ENCODE data around the gene MPST. TPM values are rescaled to one million over a fixed set of nuclear protein-coding genes. Genes with fewer than 3 reads are reported as not detected.

MPST gene
- total and polyA plus RNA-seq, 2 donors from 2014 or later, result 44.4 to 167 TPM

DNA sequence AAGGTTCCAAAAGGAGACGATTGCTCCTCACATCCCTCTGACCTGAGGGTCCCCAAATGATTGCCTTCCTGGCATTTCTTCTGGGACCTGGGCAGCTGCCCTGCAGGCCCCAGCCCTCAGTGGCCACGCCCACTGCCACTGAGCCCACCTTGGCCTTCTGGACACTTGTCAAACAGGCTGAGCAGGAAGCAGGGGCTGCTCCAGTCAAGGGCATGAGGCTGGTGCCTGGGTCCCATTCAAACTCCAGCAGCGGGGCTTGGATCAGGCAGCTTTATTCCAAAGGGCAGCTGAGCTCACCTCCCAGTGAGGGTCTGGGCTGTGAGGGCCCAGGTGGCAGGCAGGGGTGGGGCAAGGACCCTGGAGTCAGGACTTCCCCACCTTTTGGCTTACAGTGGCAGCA lies 45.6 kb downstream of the MPST start:
- Histone ChIP-seq H3K4me3 (ENCODE audit: low read length in 3 of 3) (no peak overlapping the region), H3K27me3 (ENCODE audit: control insufficient read depth, insufficient read depth, low read length) (peaks cover 3% of the 10 kb centered on the region), H3K9ac (ENCODE audit: low read length in 3 of 3) (no peak overlapping the region), H3K9me3 (ENCODE audit: control insufficient read depth in 2 of 3, insufficient read depth in 1 of 3, low read length in 3 of 3) (no peaks in the 10 kb centered on the region), H3K4me1 (ENCODE audit: control insufficient read depth in 2 of 3, insufficient read depth in 2 of 3, low read depth in 1 of 3, low read length in 3 of 3) (no peaks in the 10 kb centered on the region), H3K27ac (ENCODE audit: low read depth in 2 of 2, low read length in 2 of 2) (no peak overlapping the region), H3K36me3 (ENCODE audit: control insufficient read depth in 2 of 3, insufficient read depth in 3 of 3, low read length in 3 of 3) (no peaks in the 10 kb centered on the region)
- intact Hi-C loops (cut with DNase I), result no loop called here
- TF ChIP-seq, protein P1, sequence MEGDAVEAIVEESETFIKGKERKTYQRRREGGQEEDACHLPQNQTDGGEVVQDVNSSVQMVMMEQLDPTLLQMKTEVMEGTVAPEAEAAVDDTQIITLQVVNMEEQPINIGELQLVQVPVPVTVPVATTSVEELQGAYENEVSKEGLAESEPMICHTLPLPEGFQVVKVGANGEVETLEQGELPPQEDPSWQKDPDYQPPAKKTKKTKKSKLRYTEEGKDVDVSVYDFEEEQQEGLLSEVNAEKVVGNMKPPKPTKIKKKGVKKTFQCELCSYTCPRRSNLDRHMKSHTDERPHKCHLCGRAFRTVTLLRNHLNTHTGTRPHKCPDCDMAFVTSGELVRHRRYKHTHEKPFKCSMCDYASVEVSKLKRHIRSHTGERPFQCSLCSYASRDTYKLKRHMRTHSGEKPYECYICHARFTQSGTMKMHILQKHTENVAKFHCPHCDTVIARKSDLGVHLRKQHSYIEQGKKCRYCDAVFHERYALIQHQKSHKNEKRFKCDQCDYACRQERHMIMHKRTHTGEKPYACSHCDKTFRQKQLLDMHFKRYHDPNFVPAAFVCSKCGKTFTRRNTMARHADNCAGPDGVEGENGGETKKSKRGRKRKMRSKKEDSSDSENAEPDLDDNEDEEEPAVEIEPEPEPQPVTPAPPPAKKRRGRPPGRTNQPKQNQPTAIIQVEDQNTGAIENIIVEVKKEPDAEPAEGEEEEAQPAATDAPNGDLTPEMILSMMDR (IDR thresholded peaks at IDR 0.05; ENCODE audit: borderline replicate concordance, extremely low read depth, insufficient read depth), result no peak
- DNase-seq (peak in 3 of 5 donors; percentile 47 to 52 (median 50)), FAIRE-seq (no peak)

DNA sequence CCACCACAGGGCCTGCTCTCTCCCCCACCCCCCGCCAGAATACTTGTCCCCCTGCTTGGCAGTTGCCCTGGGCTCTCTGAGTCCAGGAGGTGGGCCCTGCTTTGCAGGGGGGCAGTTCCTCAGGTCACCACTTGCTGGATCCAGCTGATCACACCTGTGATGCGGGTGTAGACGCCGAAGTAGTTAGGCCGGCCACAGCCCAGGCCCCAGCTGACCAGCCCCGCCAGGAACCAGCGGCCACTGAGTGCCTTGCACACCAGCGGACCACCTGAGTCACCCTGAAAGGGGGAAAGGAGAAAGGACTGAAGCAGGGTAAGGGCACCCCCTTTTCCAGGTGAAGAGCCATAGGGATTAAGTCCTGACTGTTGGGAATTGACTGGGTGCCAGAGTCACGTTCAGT lies 46.4 kb downstream of the MPST start:
- no peak for DNase-seq
- no peak for FAIRE-seq

DNA sequence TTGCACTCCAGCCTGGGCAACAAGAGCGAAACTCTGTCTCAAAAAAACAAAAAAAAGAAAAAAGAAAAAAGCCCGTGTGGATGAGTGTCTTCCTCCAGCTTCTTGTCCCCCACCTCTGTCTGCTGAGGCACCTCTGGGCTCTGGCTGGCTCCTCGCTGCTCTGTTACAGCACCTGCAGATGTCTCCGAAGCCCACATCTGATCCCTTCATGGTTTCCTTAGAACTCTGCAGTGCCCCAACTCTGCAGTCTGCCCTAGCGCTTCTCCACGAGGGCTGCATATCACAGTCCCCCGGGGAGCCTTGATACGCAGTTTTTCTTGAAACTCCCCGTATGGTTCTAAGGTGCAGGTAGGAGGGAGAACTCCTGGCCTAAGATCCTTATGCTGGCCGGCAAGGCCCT lies 47.9 kb downstream of the MPST start:
- no peak overlapping the region for H3K9ac ChIP-seq (ENCODE audit: low read length in 3 of 3)
- no peak for DNase-seq
- H3K4me3 ChIP-seq (ENCODE audit: low read length in 3 of 3), result no peak overlapping the region
- TF ChIP-seq, protein P1 (IDR thresholded peaks at IDR 0.05; ENCODE audit: borderline replicate concordance, extremely low read depth, insufficient read depth), result no peak
- H3K36me3 ChIP-seq (ENCODE audit: control insufficient read depth in 2 of 3, insufficient read depth in 3 of 3, low read length in 3 of 3), result no peaks in the 10 kb centered on the region
- no peak for FAIRE-seq
- H3K4me1 ChIP-seq (ENCODE audit: control insufficient read depth in 2 of 3, insufficient read depth in 2 of 3, low read depth in 1 of 3, low read length in 3 of 3), result no peaks in the 10 kb centered on the region
- peaks cover 0 to 2% (median 0%) of the 10 kb centered on the region in 3 donors for H3K9me3 ChIP-seq (ENCODE audit: control insufficient read depth in 2 of 3, insufficient read depth in 1 of 3, low read length in 3 of 3)
- intact Hi-C loops (cut with DNase I), result no loop called here
- H3K27me3 ChIP-seq (ENCODE audit: control insufficient read depth, insufficient read depth, low read length), result peaks cover 6% of the 10 kb centered on the region
- H3K27ac ChIP-seq (ENCODE audit: low read depth in 2 of 2, low read length in 2 of 2), result no peak overlapping the region

More for the DNA sequence above, 46.4 kb downstream of the MPST start:
- Histone ChIP-seq H3K27ac (ENCODE audit: low read depth in 2 of 2, low read length in 2 of 2) (no peak overlapping the region), H3K9me3 (ENCODE audit: control insufficient read depth in 2 of 3, insufficient read depth in 1 of 3, low read length in 3 of 3) (no peaks in the 10 kb centered on the region), H3K27me3 (ENCODE audit: control insufficient read depth, insufficient read depth, low read length) (peaks cover 4% of the 10 kb centered on the region), H3K4me3 (ENCODE audit: low read length in 3 of 3) (no peak overlapping the region), H3K4me1 (ENCODE audit: control insufficient read depth in 2 of 3, insufficient read depth in 2 of 3, low read depth in 1 of 3, low read length in 3 of 3) (no peaks in the 10 kb centered on the region), H3K9ac (ENCODE audit: low read length in 3 of 3) (no peak overlapping the region), H3K36me3 (ENCODE audit: control insufficient read depth in 2 of 3, insufficient read depth in 3 of 3, low read length in 3 of 3) (no peaks in the 10 kb centered on the region)
- intact Hi-C loops (cut with DNase I), result no loop called here
- TF ChIP-seq, protein P1 (IDR thresholded peaks at IDR 0.05; ENCODE audit: borderline replicate concordance, extremely low read depth, insufficient read depth), result no peak

DNA sequence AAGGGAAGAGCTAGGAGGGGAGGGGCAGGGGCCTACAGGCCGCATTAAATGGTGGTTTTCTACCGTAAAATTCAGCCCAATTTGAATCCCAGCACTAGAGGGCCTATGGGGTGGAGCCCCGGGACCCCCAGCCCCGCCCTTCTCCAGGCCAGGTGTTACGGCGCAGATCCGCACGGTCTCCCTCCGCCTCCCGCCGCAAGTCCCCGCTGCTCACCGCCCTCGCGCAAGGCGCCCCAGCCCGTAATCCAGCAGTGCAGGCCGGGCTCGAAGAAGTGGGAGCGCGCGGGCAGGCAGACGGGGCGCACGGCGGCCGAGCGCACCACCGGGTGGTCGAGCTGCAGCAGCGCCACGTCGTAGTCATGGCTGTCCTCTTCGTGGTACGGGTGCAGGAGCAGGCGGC lies 49.3 kb downstream of the MPST start:
- DNase-seq (peak in 3 of 5 donors; percentile 64 to 66 (median 64)), FAIRE-seq (no peak)
- Histone ChIP-seq H3K27me3 (ENCODE audit: control insufficient read depth, insufficient read depth, low read length) (peaks cover 10% of the 10 kb centered on the region), H3K27ac (ENCODE audit: low read depth in 2 of 2, low read length in 2 of 2) (no peak overlapping the region), H3K4me3 (ENCODE audit: low read length in 3 of 3) (no peak overlapping the region), H3K36me3 (ENCODE audit: control insufficient read depth in 2 of 3, insufficient read depth in 3 of 3, low read length in 3 of 3) (no peaks in the 10 kb centered on the region), H3K4me1 (ENCODE audit: control insufficient read depth in 2 of 3, insufficient read depth in 2 of 3, low read depth in 1 of 3, low read length in 3 of 3) (no peaks in the 10 kb centered on the region), H3K9me3 (ENCODE audit: control insufficient read depth in 2 of 3, insufficient read depth in 1 of 3, low read length in 3 of 3) (peaks cover 0 to 6% (median 0%) of the 10 kb centered on the region in 3 donors), H3K9ac (ENCODE audit: low read length in 3 of 3) (no peak overlapping the region)
- TF ChIP-seq, protein P1 (IDR thresholded peaks at IDR 0.05; ENCODE audit: borderline replicate concordance, extremely low read depth, insufficient read depth), result no peak
- intact Hi-C loops (cut with DNase I), result no loop called here

All from kidney (tissue), 14 donors.